OCI-LY7 (cell line): ENCODE data around the gene ABCB8. TPM values are rescaled to one million over a fixed set of nuclear protein-coding genes. Genes with fewer than 3 reads are reported as not detected.

ENCODE experiments used
- BruUV-seq: library from RNA; stranded (reverse); fragments of 400-500 nt; replicated peaks from 2 replicates; lab custom pipeline; 2021; lab: Mats Ljungman, UMichigan
- CTCF ChIA-PET: fragments of 300-600 bp; sonication (Branson Sonifier 250); formaldehyde crosslinking; loops from one replicate; lab custom pipeline; 2022; ENCODE audit warnings: antibody characterized with exemption; ENCODE audit not compliant: unreplicated experiment; lab: Charles Lee
- POLR2A ChIA-PET: fragments of 300-600 bp; sonication (Branson Sonifier 250); formaldehyde crosslinking; loops from one replicate; lab custom pipeline; 2022; ENCODE audit warnings: antibody characterized with exemption; lab: Charles Lee
- DNase-seq: peaks from one replicate; pipeline ENCODE4 v3.0.0-alpha.2; 2015; ENCODE audit warnings: low spot score
- H2AFZ ChIP-seq: fragments of 200-600 bp; sonication (generic), shearing (Covaris generic); 2 replicates; pipeline ENCODE4 v1.6.1; 2014; ENCODE audit warnings: mild to moderate bottlenecking, antibody characterized with exemption, low read length, moderate library complexity
- H3K27ac ChIP-seq: fragments of 200-600 bp; sonication (generic); 2 replicates; pipeline ENCODE4 v1.5.1; 2014; ENCODE audit warnings: mixed run types, low read depth, mild to moderate bottlenecking, moderate library complexity, low read length, inconsistent platforms; ENCODE audit not compliant: poor library complexity, severe bottlenecking
- H3K36me3 ChIP-seq: fragments of 200-600 bp; sonication (generic); 2 replicates; pipeline ENCODE4 v1.6.1; 2014; ENCODE audit warnings: mild to moderate bottlenecking, antibody characterized with exemption, low read length, moderate library complexity, mixed read lengths; ENCODE audit not compliant: insufficient read depth
- H3K4me1 ChIP-seq: fragments of 200-600 bp; sonication (generic); 2 replicates; pipeline ENCODE4 v1.5.1; 2014; ENCODE audit warnings: mild to moderate bottlenecking, low read length; ENCODE audit not compliant: insufficient read depth, poor library complexity, severe bottlenecking
- H3K4me2 ChIP-seq: fragments of 200-600 bp; sonication (generic); 2 replicates; pipeline ENCODE4 v1.6.1; 2014; ENCODE audit warnings: mild to moderate bottlenecking, low read length
- H3K4me3 ChIP-seq: fragments of 200-600 bp; sonication (generic); 2 replicates; pipeline ENCODE4 v1.5.1; 2014; ENCODE audit warnings: mild to moderate bottlenecking, low read depth, low read length; ENCODE audit not compliant: poor library complexity, severe bottlenecking
- H3K79me2 ChIP-seq: fragments of 200-600 bp; sonication (generic); 2 replicates; pipeline ENCODE4 v1.6.1; 2016; ENCODE audit warnings: low read depth, mild to moderate bottlenecking, low read length, moderate library complexity, mixed read lengths; ENCODE audit not compliant: insufficient read depth
- H3K9me2 ChIP-seq: fragments of 200-600 bp; sonication (generic); 2 replicates; pipeline ENCODE4 v1.6.1; 2016; ENCODE audit warnings: mild to moderate bottlenecking, low read length, mixed read lengths; ENCODE audit not compliant: insufficient read depth
- H3K9me3 ChIP-seq: fragments of 200-600 bp; sonication (generic); 2 replicates; pipeline ENCODE4 v1.6.1; 2014; ENCODE audit warnings: mild to moderate bottlenecking, mixed run types, low read length, mixed read lengths
- H4K20me1 ChIP-seq: fragments of 200-600 bp; sonication (generic); 2 replicates; pipeline ENCODE4 v1.6.1; 2014; ENCODE audit warnings: mild to moderate bottlenecking, antibody characterized with exemption, low read length, moderate library complexity, mixed read lengths; ENCODE audit not compliant: insufficient read depth
- CTCF ChIP-seq: fragments of 200-600 bp; sonication (generic); conservative IDR thresholded peaks from 2 replicates; pipeline ENCODE4 v1.5.1; 2014; ENCODE audit warnings: mild to moderate bottlenecking, antibody characterized with exemption, low read length, moderate library complexity, mixed read lengths
- EZH2phosphoT487 ChIP-seq: fragments of 200-600 bp; sonication (generic); IDR thresholded peaks from 2 replicates; pipeline ENCODE4 v1.6.1; 2018; ENCODE audit warnings: low read depth, borderline replicate concordance, mild to moderate bottlenecking, mixed run types, antibody characterized with exemption, low read length, moderate library complexity, mixed read lengths
- intact Hi-C: fragments of 100-400 bp; cut with micrococcal nuclease; formaldehyde crosslinking; loops from one replicate; pipeline ENCODE4 v1.10.0; 2022; ENCODE audit not compliant: unreplicated experiment
- total RNA-seq, 2 experiments: library from RNA; depleted of rRNA in 1 of 2; stranded (reverse); fragments of >200 nt in 1 of 2; shearing (Covaris generic) in 1 of 2; gene quantifications; 2 replicates each; pipeline ENCODE4 v1.2.3, GENCODE V29; 2014 to 2022

The ABCB8 gene
- total RNA-seq, 2 experiments from 2014 or later: 32.0 to 64.7 TPM

GRCh38 chr7:151034312-151035025, 6.2 kb downstream of the ABCB8 start:
- no peaks in the 10 kb centered on the region for H4K20me1 ChIP-seq
- TF ChIP-seq EZH2phosphoT487: no peak
- TF ChIP-seq CTCF: no peak
- peaks cover 6% of the 10 kb centered on the region; the same call in 1 of the 2 replicates for H3K79me2 ChIP-seq
- H3K4me2 ChIP-seq: no peak overlapping the region
- no TSS peak for BruUV-seq
- H3K9me3 ChIP-seq: no peaks in the 10 kb centered on the region
- no peak overlapping the region for H3K4me3 ChIP-seq
- intact Hi-C loops: no loop called here
- no peak for DNase-seq
- POLR2A ChIA-PET: no interaction called here
- no peak overlapping the region for H3K27ac ChIP-seq
- H3K4me1 ChIP-seq: peaks cover 5% of the 10 kb centered on the region
- H3K9me2 ChIP-seq: no peaks in the 10 kb centered on the region
- H2AFZ ChIP-seq: no peak overlapping the region
- CTCF ChIA-PET: no interaction called here
- H3K36me3 ChIP-seq: peaks cover 19% of the 10 kb centered on the region

- no peak for TF ChIP-seq CTCF
- TF ChIP-seq EZH2phosphoT487: no peak
- no peak overlapping the region for H2AFZ ChIP-seq
- no TSS peak for BruUV-seq
- peaks cover 19% of the 10 kb centered on the region for H3K36me3 ChIP-seq
- H3K9me3 ChIP-seq: no peaks in the 10 kb centered on the region
- intact Hi-C loops: no loop called here
- no peak overlapping the region for H3K27ac ChIP-seq
- no peaks in the 10 kb centered on the region for H3K9me2 ChIP-seq
- POLR2A ChIA-PET: no interaction called here
- CTCF ChIA-PET: no interaction called here
- H3K79me2 ChIP-seq: no peaks in the 10 kb centered on the region
- no peak for DNase-seq
- no peak overlapping the region for H3K4me3 ChIP-seq
- H3K4me2 ChIP-seq: no peak overlapping the region
- H4K20me1 ChIP-seq: no peaks in the 10 kb centered on the region
- no peaks in the 10 kb centered on the region for H3K4me1 ChIP-seq
These were observed 6.9 kb downstream of the ABCB8 start for GRCh38 chr7:151035026-151035717.

GRCh38 chr7:151035902-151036301, 7.7 kb downstream of the ABCB8 start:
- no TSS peak for BruUV-seq
- Histone ChIP-seq H2AFZ (no peak overlapping the region), H3K9me3 (no peaks in the 10 kb centered on the region), H3K36me3 (peaks cover 19% of the 10 kb centered on the region), H3K4me1 (no peaks in the 10 kb centered on the region), H3K4me3 (no peak overlapping the region), H3K4me2 (no peak overlapping the region), H3K27ac (no peak overlapping the region), H3K9me2 (no peaks in the 10 kb centered on the region), H3K79me2 (no peaks in the 10 kb centered on the region), H4K20me1 (no peaks in the 10 kb centered on the region)
- ChIA-PET CTCF (no interaction called here), POLR2A (no interaction called here)
- TF ChIP-seq EZH2phosphoT487 (no peak), CTCF (no peak)
- no peak for DNase-seq
- intact Hi-C loops: no loop called here
